WTC11 (cell line): ENCODE measurements around the gene CHCHD1. TPM values are rescaled to one million over a fixed set of nuclear protein-coding genes. Genes with fewer than 3 reads are reported as not detected.

Experiments
- CBFB ChIP-seq: sonication (generic); formaldehyde crosslinking; IDR thresholded peaks from 2 replicates; pipeline ENCODE4 v1.8.1; 2022; ENCODE audit warnings: mild to moderate bottlenecking, low read depth, missing genetic modification reagents
- ELF4 ChIP-seq: sonication (generic); formaldehyde crosslinking; IDR thresholded peaks from 2 replicates; pipeline ENCODE4 v1.8.1; 2022; ENCODE audit warnings: low read depth, mild to moderate bottlenecking, moderate library complexity, missing genetic modification reagents
- ETV6 ChIP-seq: sonication (generic); formaldehyde crosslinking; IDR thresholded peaks from 2 replicates; pipeline ENCODE4 v1.8.1; 2022; ENCODE audit warnings: mild to moderate bottlenecking, missing genetic modification reagents
- FOXK1 ChIP-seq: sonication (generic); formaldehyde crosslinking; IDR thresholded peaks from 2 replicates; pipeline ENCODE4 v1.8.0; 2022; ENCODE audit warnings: mild to moderate bottlenecking, moderate library complexity, missing genetic modification reagents
- FOXP1 ChIP-seq: sonication (generic); formaldehyde crosslinking; IDR thresholded peaks from 2 replicates; pipeline ENCODE4 v1.8.0; 2022; ENCODE audit warnings: missing genetic modification reagents, mild to moderate bottlenecking, moderate library complexity, borderline replicate concordance
- HMGA2 ChIP-seq: fragments of 250-450 bp; sonication (Bioruptor Pico); IDR thresholded peaks from 2 replicates; pipeline ENCODE4 v1.4.0; 2021; ENCODE audit warnings: mild to moderate bottlenecking, moderate library complexity
- IRF2 ChIP-seq: sonication (generic); formaldehyde crosslinking; IDR thresholded peaks from 2 replicates; pipeline ENCODE4 v1.8.0; 2022; ENCODE audit warnings: low read depth, missing genetic modification reagents, borderline replicate concordance
- KAT7 ChIP-seq: sonication (generic); formaldehyde crosslinking; IDR thresholded peaks from 2 replicates; pipeline ENCODE4 v1.8.1; 2023; ENCODE audit warnings: missing genetic modification reagents, mild to moderate bottlenecking, borderline replicate concordance
- MYBL2 ChIP-seq: sonication (generic); formaldehyde crosslinking; IDR thresholded peaks from 2 replicates; pipeline ENCODE4 v1.8.1; 2023; ENCODE audit warnings: mild to moderate bottlenecking, moderate library complexity, missing genetic modification reagents
- NFYB ChIP-seq: sonication (generic); formaldehyde crosslinking; conservative IDR thresholded peaks from 2 replicates; pipeline ENCODE4 v1.8.0; 2022; ENCODE audit warnings: low read depth, missing genetic modification reagents
- PRRX2 ChIP-seq: fragments of 250-450 bp; sonication (Bioruptor Pico); IDR thresholded peaks from 2 replicates; pipeline ENCODE4 v1.8.0; 2021; ENCODE audit warnings: mild to moderate bottlenecking
- TEAD4 ChIP-seq: sonication (generic); formaldehyde crosslinking; IDR thresholded peaks from 2 replicates; pipeline ENCODE4 v1.8.0; 2022; ENCODE audit warnings: mild to moderate bottlenecking, missing genetic modification reagents
- ZNF396 ChIP-seq: fragments of 250-450 bp; sonication (Bioruptor Pico); IDR thresholded peaks from 2 replicates; pipeline ENCODE4 v1.8.0; 2021; ENCODE audit warnings: mild to moderate bottlenecking, moderate library complexity, borderline replicate concordance
- ZNF416 ChIP-seq: fragments of 250-450 bp; sonication (Bioruptor Pico); IDR thresholded peaks from 2 replicates; pipeline ENCODE4 v1.9.0; 2021; ENCODE audit warnings: mild to moderate bottlenecking, inconsistent platforms
- ZNF671 ChIP-seq: fragments of 250-450 bp; sonication (Bioruptor Pico); IDR thresholded peaks from 2 replicates; pipeline ENCODE4 v1.8.0; 2021; ENCODE audit warnings: mild to moderate bottlenecking
- total RNA-seq: library from RNA; stranded (reverse); gene quantifications from 3 replicates; pipeline ENCODE4 v1.2.3, GENCODE V29; 2021
- TF ChIP-seq, protein P1 (sequence below): fragments of 250-450 bp; sonication (Bioruptor Pico); IDR thresholded peaks from 2 replicates; pipeline ENCODE4 v1.9.0; 2021; ENCODE audit warnings: moderate library complexity, mild to moderate bottlenecking, inconsistent platforms, borderline replicate concordance
- TF ChIP-seq, protein P2 (sequence below): sonication (generic); formaldehyde crosslinking; IDR thresholded peaks from 2 replicates; pipeline ENCODE4 v1.8.0; 2023; ENCODE audit warnings: missing genetic modification reagents
- TF ChIP-seq, protein P3 (sequence below): sonication (generic); formaldehyde crosslinking; IDR thresholded peaks from 2 replicates; pipeline ENCODE4 v1.8.1; 2022; ENCODE audit warnings: missing genetic modification reagents, borderline replicate concordance
- TF ChIP-seq, protein P4 (sequence below): sonication (generic); formaldehyde crosslinking; IDR thresholded peaks from 2 replicates; pipeline ENCODE4 v1.8.1; 2022; ENCODE audit warnings: low read depth, missing genetic modification reagents, borderline replicate concordance
- TF ChIP-seq, protein P5 (sequence below): sonication (generic); formaldehyde crosslinking; IDR thresholded peaks from 2 replicates; pipeline ENCODE4 v1.8.0; 2022; ENCODE audit warnings: mild to moderate bottlenecking, missing genetic modification reagents
- TF ChIP-seq, protein P6 (sequence below): fragments of 250-450 bp; sonication (Bioruptor Pico); IDR thresholded peaks from 2 replicates; pipeline ENCODE4 v1.9.0; 2021; ENCODE audit warnings: mild to moderate bottlenecking
- TF ChIP-seq, protein P7 (sequence below): fragments of 250-450 bp; sonication (Bioruptor Pico); IDR thresholded peaks from 2 replicates; pipeline ENCODE4 v1.9.0; 2021; ENCODE audit warnings: mild to moderate bottlenecking

CHCHD1 gene
- total RNA-seq, 1 experiment from 2014 or later, result 45.9 TPM

DNA sequence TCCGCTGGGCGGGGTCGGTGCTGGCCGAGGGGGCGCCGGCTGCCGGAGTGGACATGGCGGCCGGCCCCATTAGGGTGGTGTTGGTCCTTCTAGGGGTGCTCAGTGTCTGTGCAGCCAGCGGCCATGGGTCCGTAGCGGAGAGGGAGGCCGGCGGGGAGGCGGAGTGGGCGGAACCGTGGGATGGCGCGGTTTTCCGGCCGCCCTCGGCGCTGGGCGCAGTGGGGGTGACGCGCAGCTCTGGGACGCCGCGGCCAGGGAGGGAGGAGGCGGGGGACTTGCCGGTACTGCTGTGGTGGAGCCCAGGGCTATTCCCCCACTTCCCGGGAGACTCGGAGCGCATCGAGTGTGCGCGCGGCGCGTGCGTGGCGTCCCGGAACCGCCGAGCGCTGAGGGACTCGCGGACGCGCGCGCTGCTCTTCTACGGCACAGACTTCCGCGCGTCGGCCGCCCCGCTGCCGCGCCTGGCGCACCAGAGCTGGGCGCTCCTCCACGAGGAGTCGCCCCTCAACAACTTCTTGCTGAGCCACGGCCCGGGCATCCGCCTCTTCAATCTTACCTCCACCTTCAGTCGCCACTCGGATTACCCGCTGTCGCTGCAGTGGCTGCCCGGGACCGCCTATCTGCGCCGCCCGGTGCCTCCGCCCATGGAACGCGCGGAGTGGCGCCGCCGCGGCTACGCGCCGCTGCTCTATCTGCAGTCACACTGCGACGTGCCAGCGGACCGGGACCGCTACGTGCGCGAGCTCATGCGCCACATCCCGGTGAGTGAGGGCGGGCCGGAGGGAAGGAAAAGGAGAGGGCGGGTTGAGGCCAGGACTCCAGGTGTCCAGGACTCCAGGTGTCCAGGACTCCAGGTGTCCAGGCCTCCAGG, 9.3 kb upstream of the CHCHD1 start (continued):
- TF ChIP-seq, protein P1, sequence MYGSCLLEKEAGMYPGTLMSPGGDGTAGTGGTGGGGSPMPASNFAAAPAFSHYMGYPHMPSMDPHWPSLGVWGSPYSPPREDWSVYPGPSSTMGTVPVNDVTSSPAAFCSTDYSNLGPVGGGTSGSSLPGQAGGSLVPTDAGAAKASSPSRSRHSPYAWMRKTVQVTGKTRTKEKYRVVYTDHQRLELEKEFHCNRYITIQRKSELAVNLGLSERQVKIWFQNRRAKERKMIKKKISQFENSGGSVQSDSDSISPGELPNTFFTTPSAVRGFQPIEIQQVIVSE (CRISPR knock-in tag), result no peak; the same call in 1 of the 2 replicates
- TF ChIP-seq, protein P2, sequence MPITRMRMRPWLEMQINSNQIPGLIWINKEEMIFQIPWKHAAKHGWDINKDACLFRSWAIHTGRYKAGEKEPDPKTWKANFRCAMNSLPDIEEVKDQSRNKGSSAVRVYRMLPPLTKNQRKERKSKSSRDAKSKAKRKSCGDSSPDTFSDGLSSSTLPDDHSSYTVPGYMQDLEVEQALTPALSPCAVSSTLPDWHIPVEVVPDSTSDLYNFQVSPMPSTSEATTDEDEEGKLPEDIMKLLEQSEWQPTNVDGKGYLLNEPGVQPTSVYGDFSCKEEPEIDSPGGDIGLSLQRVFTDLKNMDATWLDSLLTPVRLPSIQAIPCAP (CRISPR knock-in tag), result no peak; the same call in 1 of the 2 replicates
- TF ChIP-seq FOXK1 (CRISPR knock-in tag), result peak; percentile 26; the same call in 1 of the 2 replicates
- no peak for TF ChIP-seq ZNF396 (CRISPR knock-in tag)
- TF ChIP-seq ZNF416 (CRISPR knock-in tag), result peak; percentile 84; the same call in 1 of the 2 replicates
- no peak for TF ChIP-seq HMGA2 (CRISPR knock-in tag)
- no peak for TF ChIP-seq CBFB (CRISPR knock-in tag)
- TF ChIP-seq, protein P3, sequence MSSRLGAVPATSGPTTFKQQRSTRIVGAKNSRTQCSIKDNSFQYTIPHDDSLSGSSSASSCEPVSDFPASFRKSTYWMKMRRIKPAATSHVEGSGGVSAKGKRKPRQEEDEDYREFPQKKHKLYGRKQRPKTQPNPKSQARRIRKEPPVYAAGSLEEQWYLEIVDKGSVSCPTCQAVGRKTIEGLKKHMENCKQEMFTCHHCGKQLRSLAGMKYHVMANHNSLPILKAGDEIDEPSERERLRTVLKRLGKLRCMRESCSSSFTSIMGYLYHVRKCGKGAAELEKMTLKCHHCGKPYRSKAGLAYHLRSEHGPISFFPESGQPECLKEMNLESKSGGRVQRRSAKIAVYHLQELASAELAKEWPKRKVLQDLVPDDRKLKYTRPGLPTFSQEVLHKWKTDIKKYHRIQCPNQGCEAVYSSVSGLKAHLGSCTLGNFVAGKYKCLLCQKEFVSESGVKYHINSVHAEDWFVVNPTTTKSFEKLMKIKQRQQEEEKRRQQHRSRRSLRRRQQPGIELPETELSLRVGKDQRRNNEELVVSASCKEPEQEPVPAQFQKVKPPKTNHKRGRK, result no peak
- no peak for TF ChIP-seq IRF2 (CRISPR knock-in tag)
- TF ChIP-seq MYBL2, result peak; percentile 66
- TF ChIP-seq PRRX2 (CRISPR knock-in tag), result 0 out of 2 replicates have a peak, but pooled peaks have one; percentile 81
- TF ChIP-seq, protein P4, sequence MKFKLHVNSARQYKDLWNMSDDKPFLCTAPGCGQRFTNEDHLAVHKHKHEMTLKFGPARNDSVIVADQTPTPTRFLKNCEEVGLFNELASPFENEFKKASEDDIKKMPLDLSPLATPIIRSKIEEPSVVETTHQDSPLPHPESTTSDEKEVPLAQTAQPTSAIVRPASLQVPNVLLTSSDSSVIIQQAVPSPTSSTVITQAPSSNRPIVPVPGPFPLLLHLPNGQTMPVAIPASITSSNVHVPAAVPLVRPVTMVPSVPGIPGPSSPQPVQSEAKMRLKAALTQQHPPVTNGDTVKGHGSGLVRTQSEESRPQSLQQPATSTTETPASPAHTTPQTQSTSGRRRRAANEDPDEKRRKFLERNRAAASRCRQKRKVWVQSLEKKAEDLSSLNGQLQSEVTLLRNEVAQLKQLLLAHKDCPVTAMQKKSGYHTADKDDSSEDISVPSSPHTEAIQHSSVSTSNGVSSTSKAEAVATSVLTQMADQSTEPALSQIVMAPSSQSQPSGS (CRISPR knock-in tag), result no peak
- peak; percentile 93 for TF ChIP-seq KAT7 (CRISPR knock-in tag)
- TF ChIP-seq NFYB (CRISPR knock-in tag), result no peak
- 0 out of 2 replicates have a peak, but pooled peaks have one; percentile 37 for TF ChIP-seq FOXP1 (CRISPR knock-in tag)
- TF ChIP-seq, protein P5, sequence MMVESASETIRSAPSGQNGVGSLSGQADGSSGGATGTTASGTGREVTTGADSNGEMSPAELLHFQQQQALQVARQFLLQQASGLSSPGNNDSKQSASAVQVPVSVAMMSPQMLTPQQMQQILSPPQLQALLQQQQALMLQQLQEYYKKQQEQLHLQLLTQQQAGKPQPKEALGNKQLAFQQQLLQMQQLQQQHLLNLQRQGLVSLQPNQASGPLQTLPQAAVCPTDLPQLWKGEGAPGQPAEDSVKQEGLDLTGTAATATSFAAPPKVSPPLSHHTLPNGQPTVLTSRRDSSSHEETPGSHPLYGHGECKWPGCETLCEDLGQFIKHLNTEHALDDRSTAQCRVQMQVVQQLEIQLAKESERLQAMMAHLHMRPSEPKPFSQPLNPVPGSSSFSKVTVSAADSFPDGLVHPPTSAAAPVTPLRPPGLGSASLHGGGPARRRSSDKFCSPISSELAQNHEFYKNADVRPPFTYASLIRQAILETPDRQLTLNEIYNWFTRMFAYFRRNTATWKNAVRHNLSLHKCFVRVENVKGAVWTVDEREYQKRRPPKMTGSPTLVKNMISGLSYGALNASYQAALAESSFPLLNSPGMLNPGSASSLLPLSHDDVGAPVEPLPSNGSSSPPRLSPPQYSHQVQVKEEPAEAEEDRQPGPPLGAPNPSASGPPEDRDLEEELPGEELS (CRISPR knock-in tag), result peak; percentile 88
- 0 out of 2 replicates have a peak, but pooled peaks have one; percentile 7 for TF ChIP-seq ETV6 (CRISPR knock-in tag)
- peak; percentile 19; the same call in 1 of the 2 replicates for TF ChIP-seq ZNF671 (CRISPR knock-in tag)
- TF ChIP-seq, protein P6, sequence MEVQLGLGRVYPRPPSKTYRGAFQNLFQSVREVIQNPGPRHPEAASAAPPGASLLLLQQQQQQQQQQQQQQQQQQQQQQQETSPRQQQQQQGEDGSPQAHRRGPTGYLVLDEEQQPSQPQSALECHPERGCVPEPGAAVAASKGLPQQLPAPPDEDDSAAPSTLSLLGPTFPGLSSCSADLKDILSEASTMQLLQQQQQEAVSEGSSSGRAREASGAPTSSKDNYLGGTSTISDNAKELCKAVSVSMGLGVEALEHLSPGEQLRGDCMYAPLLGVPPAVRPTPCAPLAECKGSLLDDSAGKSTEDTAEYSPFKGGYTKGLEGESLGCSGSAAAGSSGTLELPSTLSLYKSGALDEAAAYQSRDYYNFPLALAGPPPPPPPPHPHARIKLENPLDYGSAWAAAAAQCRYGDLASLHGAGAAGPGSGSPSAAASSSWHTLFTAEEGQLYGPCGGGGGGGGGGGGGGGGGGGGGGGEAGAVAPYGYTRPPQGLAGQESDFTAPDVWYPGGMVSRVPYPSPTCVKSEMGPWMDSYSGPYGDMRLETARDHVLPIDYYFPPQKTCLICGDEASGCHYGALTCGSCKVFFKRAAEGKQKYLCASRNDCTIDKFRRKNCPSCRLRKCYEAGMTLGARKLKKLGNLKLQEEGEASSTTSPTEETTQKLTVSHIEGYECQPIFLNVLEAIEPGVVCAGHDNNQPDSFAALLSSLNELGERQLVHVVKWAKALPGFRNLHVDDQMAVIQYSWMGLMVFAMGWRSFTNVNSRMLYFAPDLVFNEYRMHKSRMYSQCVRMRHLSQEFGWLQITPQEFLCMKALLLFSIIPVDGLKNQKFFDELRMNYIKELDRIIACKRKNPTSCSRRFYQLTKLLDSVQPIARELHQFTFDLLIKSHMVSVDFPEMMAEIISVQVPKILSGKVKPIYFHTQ (CRISPR knock-in tag), result no peak; the same call in 1 of the 2 replicates
- TF ChIP-seq TEAD4 (CRISPR knock-in tag), result peak; percentile 63; the same call in 1 of the 2 replicates
- TF ChIP-seq, protein P7, sequence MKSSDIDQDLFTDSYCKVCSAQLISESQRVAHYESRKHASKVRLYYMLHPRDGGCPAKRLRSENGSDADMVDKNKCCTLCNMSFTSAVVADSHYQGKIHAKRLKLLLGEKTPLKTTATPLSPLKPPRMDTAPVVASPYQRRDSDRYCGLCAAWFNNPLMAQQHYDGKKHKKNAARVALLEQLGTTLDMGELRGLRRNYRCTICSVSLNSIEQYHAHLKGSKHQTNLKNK, result no peak
- no peak for TF ChIP-seq ELF4 (CRISPR knock-in tag)
